HG03039 (cell line): Measurements from ENCODE around the gene LRRC66.
A peak's percentile ranks its signal among the peaks of the same experiment; 100 is the strongest.

Source experiments
- ATAC-seq: cut with Tn5 transposase; IDR thresholded peaks from one replicate; pipeline ENCODE4 v1.9.1; 2021; ENCODE audit warnings: mild to moderate bottlenecking, moderate library complexity; ENCODE audit not compliant: unreplicated experiment

The LRRC66 gene, protein sequence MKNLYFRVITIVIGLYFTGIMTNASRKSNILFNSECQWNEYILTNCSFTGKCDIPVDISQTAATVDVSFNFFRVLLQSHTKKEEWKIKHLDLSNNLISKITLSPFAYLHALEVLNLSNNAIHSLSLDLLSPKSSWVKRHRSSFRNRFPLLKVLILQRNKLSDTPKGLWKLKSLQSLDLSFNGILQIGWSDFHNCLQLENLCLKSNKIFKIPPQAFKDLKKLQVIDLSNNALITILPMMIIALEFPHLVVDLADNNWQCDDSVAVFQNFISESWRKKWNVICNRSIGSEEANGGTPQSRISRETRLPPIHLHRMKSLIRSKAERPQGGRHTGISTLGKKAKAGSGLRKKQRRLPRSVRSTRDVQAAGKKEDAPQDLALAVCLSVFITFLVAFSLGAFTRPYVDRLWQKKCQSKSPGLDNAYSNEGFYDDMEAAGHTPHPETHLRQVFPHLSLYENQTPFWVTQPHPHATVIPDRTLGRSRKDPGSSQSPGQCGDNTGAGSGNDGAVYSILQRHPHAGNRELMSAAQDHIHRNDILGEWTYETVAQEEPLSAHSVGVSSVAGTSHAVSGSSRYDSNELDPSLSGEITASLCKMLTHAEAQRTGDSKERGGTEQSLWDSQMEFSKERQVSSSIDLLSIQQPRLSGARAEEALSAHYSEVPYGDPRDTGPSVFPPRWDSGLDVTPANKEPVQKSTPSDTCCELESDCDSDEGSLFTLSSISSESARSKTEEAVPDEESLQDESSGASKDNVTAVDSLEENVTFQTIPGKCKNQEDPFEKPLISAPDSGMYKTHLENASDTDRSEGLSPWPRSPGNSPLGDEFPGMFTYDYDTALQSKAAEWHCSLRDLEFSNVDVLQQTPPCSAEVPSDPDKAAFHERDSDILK

DNA sequence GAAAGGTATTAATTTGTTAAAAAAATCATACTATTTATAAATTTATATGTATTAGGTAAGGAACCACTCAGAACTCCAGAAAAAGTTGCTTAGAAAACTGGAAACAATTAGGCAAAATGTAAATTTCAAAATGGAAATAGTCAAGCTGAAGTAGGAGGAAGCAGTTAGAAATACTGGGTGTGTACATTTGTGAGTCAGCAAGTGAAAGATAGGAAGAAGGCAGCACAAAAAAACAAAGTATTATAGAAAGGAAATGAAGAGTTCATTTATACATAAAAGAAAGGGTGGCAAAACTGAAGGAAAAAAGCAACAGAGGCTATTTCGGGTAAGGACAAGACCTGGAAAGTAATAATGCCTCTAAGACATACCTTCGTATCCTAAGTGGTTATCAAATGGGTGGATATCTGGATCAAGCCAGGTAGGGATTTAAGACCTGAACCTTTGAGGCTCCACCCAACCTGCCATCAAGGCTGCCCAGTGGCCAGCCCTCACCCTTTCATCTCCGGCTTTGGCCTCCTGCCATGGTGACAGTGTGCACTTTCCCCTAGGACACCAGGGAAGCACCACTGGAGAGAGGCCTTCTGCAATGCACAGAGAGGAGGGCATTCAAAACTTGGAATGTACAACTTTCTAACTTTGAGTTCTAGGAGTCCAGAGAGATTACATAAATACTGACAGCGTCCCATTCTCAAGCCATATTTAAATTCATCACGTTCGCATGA is at the start of gene LRRC66:
Gene LRRC66, minus strand, starts transcription at position 428 of the 722 bp plus-strand sequence. CDS start 2,750 bp downstream, outside the sequence.
- no peak for ATAC-seq

DNA sequence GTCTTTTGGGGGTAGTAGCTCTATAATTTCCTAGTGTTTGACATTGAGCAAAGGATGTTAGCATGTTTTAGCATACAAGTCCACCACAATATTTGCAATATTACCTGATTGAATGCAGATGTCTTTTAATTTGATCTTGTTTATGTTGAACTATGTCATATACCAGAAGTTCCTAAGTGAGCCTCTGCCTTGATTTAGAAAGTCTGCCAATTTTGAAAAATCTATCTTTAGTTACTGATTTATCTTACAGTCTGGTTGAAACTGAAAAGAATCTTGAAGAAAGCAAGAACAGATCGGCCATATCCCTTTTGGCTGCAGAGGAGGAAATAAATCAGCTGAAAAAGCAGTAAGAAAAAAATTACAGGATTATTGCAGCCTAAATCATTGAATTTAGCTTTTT is 49.4 kb upstream of the LRRC66 start:
- no peak for ATAC-seq

- no peak for ATAC-seq
Observed at GRCh38 chr4:52059372-52059771, 39.2 kb upstream of the LRRC66 start.

DNA sequence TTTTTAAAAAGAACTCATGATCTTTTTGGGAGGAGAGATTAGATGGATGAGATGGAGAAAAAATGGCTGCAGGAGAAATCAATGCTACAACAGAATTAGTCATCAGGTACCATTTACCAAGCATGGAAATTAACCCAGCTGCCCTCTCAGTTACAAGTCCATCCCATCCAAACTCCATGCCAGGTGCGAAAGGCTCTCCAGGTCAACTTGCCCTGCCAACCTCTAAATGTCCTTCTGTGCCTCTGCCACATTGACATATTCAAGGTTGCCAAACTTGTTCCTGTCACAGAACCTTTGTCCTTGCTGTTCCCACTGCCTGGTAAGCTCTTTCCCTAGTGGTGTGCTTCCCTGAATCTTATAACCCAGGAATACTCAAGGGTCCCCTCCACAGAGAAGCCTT is 38.1 kb upstream of the LRRC66 start:
- no peak for ATAC-seq

DNA sequence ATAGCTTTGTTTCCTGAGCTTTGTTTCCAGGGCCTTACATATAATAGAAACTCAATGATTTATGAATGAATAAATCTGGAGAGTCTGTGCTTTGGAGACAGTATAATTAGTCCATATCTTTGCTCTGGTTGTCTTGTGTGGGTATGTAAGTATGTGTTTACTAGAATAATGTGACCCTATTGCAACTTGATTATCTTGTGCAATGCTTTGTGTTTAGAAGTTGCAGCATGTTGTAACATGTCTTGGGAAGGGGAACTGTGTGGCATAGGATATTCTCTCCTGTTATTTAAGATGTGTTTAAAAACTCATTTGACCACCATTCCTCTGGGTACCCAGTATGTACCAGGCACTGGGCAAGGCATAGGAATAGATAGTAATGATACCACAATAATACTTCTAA is 37.0 kb upstream of the LRRC66 start:
- ATAC-seq = no peak

DNA sequence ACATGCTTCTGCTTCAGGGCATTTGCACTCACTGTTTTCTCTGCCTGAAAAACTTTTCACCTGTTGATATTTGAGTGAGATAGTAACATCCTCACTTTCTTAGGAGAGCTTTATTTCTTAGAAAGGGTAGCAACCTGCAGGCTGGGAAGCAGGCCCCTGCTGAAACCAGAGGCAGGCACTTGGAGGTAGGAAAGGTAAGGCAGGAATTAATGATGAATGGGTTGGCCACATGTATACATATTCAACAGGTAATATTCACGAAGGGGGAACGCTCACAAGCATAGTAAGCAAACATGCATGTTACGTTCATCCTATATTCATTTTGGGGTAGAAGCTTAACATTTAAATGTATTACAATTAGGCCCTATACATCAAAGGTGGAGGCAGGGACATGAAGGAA is 34.1 kb upstream of the LRRC66 start:
- no peak for ATAC-seq

GRCh38 chr4:52052475-52052780 is 32.3 kb upstream of the LRRC66 start:
- ATAC-seq = peak; percentile 61

DNA sequence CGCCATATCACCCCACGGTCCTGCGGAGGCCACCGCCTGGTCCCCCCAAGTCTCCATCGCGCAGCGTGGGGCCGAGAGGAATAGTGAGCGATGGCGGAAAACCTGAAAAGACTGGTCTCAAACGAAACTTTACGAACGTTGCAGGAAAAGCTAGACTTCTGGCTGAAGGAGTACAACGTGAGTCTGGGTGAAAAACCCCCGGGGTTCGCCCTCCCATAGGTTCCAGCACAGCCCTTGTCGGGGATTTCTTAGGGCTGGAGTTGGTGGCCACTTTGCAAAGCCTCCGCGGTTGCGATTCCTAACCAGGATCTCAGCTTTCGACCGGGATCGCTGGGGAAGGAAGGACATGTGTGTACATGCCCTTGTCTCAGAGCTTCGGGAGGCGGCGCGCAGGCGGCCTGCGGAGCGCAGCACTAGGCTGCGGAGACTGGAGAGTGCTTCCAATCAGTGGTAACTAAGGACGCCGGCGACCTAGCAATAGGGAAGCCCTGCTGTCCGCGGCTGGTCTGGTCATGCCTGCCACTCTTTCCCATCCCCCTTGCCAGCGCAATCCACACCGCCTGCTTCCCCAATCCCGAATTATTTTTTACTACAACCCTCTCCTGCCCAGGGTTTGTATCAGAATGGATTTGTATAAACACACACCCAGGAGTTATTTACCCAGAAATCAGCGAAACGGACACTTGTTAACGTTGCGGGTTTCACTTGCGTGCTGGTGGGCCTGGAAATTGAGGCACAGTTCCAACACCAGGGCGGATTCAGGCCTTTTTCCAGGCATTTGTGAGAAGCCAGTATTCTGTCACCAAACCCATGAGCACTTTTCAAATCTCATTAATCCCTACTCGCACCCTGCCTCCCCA is 31.7 kb upstream of the LRRC66 start:
- ATAC-seq = peak; percentile 57

DNA sequence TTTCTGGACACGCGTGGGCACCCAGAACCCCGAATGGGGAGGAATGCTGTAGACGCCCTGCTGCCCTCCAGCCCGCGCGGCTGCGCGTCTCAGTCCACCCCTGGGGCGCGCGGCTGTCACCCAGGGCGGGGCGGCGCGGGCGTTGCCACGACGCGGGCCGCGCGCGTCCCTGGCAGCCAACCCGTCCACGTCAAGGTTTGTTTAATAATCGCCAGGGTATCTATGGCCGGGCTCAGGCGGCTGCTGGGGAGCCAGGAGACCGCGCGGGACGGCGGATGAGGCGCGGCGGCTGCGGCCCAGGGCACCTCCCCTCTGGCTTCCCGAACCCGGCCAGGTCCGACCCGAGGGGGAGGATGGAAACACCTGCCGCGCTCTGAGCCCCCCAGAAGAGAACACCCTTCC is 31.1 kb upstream of the LRRC66 start, which contains the start of gene SPATA18:
Gene SPATA18, plus strand, starts transcription at position 92 of the 402 bp plus-strand sequence. CDS start 401 bp downstream, outside the sequence.
- peak; percentile 28 for ATAC-seq

GRCh38 chr4:52049266-52049665 is 29.1 kb upstream of the LRRC66 start:
- no peak for ATAC-seq

DNA sequence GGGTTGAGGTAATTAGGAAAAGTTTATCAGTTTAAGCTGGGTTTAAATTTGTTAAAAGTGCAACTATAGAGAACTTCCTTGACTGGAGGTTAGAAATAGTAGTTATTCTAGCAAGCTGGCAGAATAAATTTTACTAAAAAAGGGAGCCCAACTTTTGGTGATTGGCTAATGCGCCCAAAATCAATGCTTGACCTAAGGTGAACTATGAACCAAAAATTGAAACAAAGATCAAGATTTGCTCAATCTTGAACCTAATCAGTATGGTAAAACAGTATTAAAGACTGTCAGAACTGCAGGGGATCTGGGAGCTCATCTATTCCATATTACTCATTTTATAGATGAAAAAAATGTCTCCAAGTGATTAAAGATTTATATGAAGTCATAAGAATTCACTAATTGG is 24.9 kb upstream of the LRRC66 start:
- no peak for ATAC-seq

- peak; percentile 92 for ATAC-seq
Observed at GRCh38 chr4:52038103-52038912, 18.1 kb upstream of the LRRC66 start, which contains the start of gene SGCB. Gene SGCB (minus strand): TSS chr4:52038299. CDS start chr4:52038259, 40 bp downstream.

- peak; percentile 60 for ATAC-seq
Observed at GRCh38 chr4:52037689-52038102, 17.5 kb upstream of the LRRC66 start.

- ATAC-seq = no peak
Observed at GRCh38 chr4:52036886-52037530, 16.8 kb upstream of the LRRC66 start.

DNA sequence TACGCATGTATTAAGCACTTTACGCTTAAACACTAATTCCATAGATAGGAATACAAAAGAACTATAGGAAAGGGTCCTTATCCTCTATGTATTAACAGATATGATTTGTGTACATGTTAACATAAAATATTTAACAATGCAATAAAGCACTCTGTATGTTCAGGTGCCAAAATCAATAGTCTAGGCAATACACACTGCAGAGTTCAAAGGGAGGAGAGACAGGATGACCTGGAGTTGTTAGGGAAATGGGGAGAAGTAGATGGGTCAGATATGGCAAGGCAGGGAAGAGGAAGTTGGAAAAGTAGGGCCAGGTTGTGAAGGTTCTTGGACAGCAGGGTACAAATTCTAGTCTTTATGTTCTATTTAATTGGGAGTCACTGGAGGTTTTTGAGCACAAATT is 15.0 kb upstream of the LRRC66 start:
- ATAC-seq = no peak

- ATAC-seq = no peak
Observed at GRCh38 chr4:52032005-52032404, 11.8 kb upstream of the LRRC66 start.

DNA sequence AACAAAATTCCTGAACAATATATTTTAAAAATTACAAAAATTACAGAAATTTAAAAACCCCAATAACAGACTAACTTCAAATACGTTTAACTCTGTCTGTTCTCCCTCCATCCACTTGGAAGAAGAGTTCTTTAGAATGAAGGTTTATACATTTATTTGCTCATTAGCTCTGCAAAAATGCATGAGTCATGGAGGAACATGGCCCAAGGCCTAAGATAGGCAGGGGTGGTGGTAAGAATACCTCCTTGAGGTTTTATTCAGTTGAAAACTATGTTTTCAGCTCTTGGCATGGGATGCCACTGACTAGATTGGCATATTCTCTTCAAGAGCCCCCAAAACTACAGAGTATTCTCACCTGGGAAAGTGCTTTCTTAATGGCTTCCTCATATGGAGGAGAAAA is 8.8 kb upstream of the LRRC66 start:
- no peak for ATAC-seq

- no peak for ATAC-seq
Observed at GRCh38 chr4:52017814-52018213, 2.3 kb downstream of the LRRC66 start.

- no peak for ATAC-seq
Observed at GRCh38 chr4:52016981-52017380, 3.2 kb downstream of the LRRC66 start.
